GM18505 (cell line): ENCODE data around the gene DDX56.
"Not testable (repeated sequence)": the region's sequence is repeated elsewhere in the genome, so short reads cannot be mapped to it uniquely, and the experiment has no call there.

ENCODE experiments used
- ATAC-seq: cut with Tn5 transposase; IDR thresholded peaks from one replicate; pipeline ENCODE4 v1.9.1; 2021; ENCODE audit not compliant: unreplicated experiment
- POLR2A ChIP-seq: IDR thresholded peaks from 4 replicates; pipeline ENCODE4 v1.6.1; 2011; ENCODE audit warnings: borderline replicate concordance; ENCODE audit not compliant: insufficient read depth, insufficient read length; ENCODE audit errors: extremely low read depth

DDX56 gene

GRCh38 chr7:44608916-44609648 lies 35.4 kb upstream of the DDX56 start:
- no peak for TF ChIP-seq POLR2A
- ATAC-seq: no peak

- TF ChIP-seq POLR2A: no peak
- ATAC-seq: no peak
These were observed 33.7 kb upstream of the DDX56 start for GRCh38 chr7:44607141-44608068.

GRCh38 chr7:44606341-44607140 lies 32.8 kb upstream of the DDX56 start, which contains the start of gene OGDH:
Gene OGDH (plus strand): TSS chr7:44606627. CDS start chr7:44624344, 17,717 bp downstream.
- peak; percentile 93 for ATAC-seq
- TF ChIP-seq POLR2A: peak; percentile 96

- no peak for TF ChIP-seq POLR2A
- no peak for ATAC-seq
These were observed 31.2 kb upstream of the DDX56 start for GRCh38 chr7:44604941-44605340.

- ATAC-seq: no peak
These were observed 29.5 kb upstream of the DDX56 start for GRCh38 chr7:44603193-44603592.

GRCh38 chr7:44602576-44602910 lies 28.8 kb upstream of the DDX56 start:
- ATAC-seq: no peak
- TF ChIP-seq POLR2A: no peak

More at GRCh38 chr7:44603193-44603592, 29.5 kb upstream of the DDX56 start:
- no peak for TF ChIP-seq POLR2A

- ATAC-seq: no peak
- no peak for TF ChIP-seq POLR2A
These were observed 25.5 kb upstream of the DDX56 start for GRCh38 chr7:44599222-44599621.

- not testable (repeated sequence) for ATAC-seq
These were observed 23.5 kb upstream of the DDX56 start for GRCh38 chr7:44597181-44597580.

- no peak for ATAC-seq
- no peak for TF ChIP-seq POLR2A
These were observed 22.4 kb upstream of the DDX56 start for GRCh38 chr7:44595934-44596635.

GRCh38 chr7:44590910-44591309 lies 17.2 kb upstream of the DDX56 start:
- ATAC-seq: no peak
- no peak for TF ChIP-seq POLR2A

GRCh38 chr7:44587843-44588711 lies 14.4 kb upstream of the DDX56 start:
- ATAC-seq: no peak
- TF ChIP-seq POLR2A: no peak

- TF ChIP-seq POLR2A: no peak
- no peak for ATAC-seq
These were observed 9.6 kb upstream of the DDX56 start for GRCh38 chr7:44583146-44583865.
